GM19240 (cell line): ENCODE measurements around the gene NYAP1.
"Not testable (repeated sequence)": the region's sequence is repeated elsewhere in the genome, so short reads cannot be mapped to it uniquely, and the experiment has no call there.

Source experiments
- DNase-seq: peaks from one replicate; pipeline ENCODE4 v3.0.0; 2011; ENCODE audit warnings: low spot score; ENCODE audit not compliant: insufficient read length

The NYAP1 gene

GRCh38 chr7:100510437-100511239 is 26.9 kb downstream of the NYAP1 start:
- DNase-seq, result no peak

GRCh38 chr7:100513212-100513810 is 29.6 kb downstream of the NYAP1 start:
- no peak for DNase-seq

DNA sequence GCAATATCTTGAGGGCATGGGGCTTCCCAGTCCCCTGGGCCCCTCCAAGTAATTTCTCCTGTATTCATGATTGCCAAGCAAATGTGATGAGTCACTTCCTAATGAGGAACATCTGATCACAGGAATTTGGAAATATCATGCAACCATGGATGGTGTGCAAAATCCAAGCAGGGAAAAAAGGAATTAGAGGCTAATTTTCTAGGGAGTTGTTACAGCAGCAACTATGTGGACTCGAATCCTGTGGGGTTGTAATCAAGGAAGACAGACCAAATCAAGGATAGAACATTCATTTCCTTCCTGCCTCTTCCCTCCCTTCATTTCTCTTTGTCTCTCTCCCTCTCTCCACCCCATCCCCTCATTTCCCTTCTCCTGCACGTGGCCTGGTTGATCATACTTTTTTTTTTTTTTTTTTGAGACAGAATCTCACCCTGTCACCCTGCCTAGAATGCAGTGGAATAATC is 31.4 kb downstream of the NYAP1 start:
- DNase-seq, result no peak

GRCh38 chr7:100516135-100516812 is 32.5 kb downstream of the NYAP1 start:
- DNase-seq, result peak; percentile 42

DNA sequence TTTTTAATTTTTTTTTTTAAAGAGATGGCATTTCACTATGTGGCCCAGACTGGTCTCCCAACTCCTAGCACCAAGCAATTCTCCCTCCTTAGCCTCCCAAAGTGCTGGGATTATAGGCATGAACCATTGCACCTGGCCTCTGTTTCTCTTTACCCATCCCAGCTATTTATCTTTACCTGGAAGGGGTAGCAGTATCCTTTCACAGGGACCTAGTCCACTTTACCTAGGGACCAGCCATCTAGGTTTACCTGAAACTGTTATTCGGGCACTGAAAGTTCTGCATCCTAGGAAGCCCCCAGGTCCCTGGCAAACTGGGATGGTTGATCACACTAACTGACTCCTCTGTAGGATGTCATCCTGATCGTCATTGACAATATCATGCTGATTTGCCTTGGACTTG is 33.6 kb downstream of the NYAP1 start:
- DNase-seq, result no peak

GRCh38 chr7:100519580-100519979 is 35.9 kb downstream of the NYAP1 start:
- DNase-seq, result no peak

DNA sequence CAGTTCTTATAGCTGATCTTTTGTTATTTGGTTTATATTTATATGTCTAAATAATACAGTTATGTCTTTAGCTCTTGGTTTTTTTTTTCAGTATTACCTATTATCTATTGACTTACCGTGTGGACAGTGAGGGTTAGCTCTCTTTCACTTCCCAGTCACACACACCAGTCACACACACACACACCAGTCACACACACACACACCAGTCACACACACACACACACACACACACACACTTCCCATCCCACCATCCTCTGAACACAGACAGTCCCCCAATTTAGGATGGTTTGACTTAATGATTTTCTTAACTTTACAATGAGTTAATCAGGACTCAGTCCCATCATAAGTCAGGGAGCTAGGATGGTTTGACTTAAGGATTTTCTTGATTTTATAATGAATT is 36.4 kb downstream of the NYAP1 start:
- no peak for DNase-seq

- no peak for DNase-seq
Observed at GRCh38 chr7:100521076-100521475, 37.3 kb downstream of the NYAP1 start.

DNA sequence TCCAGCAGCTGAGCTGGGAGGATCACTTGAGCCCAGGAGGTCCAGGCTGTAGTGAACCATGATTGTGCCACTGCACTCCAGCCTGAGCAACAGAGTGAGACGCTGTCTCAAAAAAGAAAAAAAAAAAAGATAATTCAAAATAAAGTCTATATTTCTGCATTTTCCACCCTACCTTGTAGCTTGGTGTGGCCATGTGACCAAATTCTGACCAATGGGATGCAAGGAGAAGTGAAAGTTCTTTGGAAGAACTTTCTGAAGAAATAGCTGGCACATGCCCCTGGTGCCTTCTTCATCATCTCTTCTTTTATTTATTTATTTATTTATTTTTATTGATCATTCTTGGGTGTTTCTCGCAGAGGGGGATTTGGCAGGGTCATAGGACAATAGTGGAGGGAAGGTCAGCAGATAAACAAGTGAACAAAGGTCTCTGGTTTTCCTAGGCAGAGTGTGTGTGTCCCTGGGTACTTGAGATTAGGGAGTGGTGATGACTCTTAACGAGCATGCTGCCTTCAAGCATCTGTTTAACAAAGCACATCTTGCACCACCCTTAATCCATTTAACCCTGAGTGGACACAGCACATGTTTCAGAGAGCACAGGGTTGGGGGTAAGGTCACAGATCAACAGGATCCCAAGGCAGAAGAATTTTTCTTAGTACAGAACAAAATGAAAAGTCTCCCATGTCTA is 38.3 kb downstream of the NYAP1 start:
- DNase-seq, result not testable (repeated sequence)

- DNase-seq, result not testable (repeated sequence)
Observed at GRCh38 chr7:100523192-100523591, 39.5 kb downstream of the NYAP1 start.

- not testable (repeated sequence) for DNase-seq
Observed at GRCh38 chr7:100528108-100528866, 44.6 kb downstream of the NYAP1 start.

- DNase-seq, result no peak
Observed at GRCh38 chr7:100532165-100533022, 48.7 kb downstream of the NYAP1 start.

DNA sequence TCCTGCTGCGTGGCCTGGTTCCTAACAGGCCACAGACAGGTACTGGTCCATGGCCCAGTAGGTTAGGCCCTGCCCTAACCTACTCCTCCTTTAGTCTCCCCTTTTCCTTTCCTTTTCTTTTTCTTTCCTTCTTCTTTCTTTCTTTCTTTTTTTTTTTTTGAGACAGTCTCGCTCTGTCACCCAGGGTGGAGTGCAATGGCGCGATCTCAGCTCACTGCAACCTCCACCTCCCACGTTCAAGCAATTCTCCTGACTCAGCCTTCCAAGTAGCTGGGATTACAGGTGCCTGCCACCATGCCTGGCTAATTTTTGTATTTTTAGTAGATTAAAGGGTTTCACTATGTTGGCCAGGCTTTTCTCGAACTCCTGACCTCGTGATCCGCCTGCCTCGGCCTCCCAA is 52.3 kb downstream of the NYAP1 start:
- DNase-seq, result not testable (repeated sequence)

DNA sequence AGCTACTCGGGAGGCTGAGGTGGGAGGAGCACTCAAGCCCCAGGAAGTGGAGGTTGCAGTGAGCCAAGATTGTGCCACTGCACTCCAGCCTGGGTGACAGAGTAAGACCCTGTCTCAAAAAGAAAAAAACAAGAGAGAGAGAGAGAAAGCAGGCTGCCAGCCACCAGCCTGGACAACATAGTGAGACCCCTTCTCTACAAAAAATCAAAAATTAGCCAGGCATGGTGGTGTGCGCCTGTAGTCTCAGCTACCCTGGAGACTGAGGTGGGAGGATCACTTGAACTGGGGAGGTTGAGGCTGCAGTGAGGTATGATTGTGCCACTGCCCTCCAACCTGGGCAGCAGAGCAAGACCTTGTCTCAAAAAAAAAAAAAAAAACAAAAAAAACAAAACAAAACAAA is 53.0 kb downstream of the NYAP1 start:
- not testable (repeated sequence) for DNase-seq

DNA sequence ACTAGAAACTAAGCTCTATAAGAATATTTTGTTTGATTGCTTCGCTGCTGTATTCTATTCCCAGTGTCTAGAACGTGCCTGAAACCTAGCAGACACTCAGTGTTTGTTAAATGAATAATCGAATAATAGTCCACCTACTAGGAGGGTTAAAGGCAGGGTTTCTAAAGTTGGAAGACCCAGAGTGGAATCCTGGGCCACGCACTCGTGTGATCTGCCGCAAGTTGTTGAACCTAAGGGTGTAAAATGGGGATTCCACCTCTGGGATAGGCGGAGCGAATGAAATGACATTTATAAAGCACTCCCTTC is 54.6 kb downstream of the NYAP1 start:
- no peak for DNase-seq

DNA sequence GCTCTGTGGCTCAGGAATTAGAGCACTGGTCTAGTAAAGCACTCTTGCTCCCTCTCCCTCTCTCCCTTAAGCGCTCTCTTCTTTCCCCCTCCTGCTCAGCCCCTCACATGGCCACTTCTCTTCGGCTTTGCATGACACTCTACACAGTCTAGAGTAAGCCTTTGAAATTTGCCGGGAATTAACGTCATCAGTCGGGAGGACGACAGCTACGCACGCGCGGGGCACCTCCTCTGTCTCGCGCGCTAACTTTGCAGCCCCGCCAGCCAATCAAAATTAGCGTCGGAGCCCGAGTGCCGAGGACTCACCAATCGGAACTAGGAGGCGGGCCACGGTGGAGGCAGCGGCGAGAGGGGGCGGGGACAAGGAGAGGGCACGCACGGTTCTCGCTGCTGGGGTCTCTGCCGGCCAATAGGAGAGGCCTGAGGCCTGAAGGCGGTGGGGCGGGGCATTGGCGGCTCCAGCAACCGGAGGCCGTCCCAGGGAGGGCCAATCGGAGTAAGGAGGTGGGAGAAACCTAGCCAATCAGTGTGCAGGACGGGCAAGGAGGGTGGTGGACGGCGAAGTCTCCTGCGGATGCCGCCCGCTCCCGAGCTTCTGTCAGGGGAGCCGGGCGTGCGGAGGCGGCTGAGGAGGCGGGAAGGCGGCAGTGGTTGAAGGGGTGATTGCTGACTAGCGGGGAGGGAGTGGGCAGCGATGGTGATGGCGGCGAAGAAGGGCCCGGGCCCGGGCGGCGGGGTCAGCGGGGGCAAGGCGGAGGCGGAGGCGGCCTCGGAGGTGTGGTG is 55.1 kb downstream of the NYAP1 start, which contains the start of gene AGFG2:
AGFG2 (plus strand) TSS at position 550 of the 782 bp plus-strand sequence; CDS start at position 694, 144 bp downstream.
- DNase-seq, result peak; percentile 93

DNA sequence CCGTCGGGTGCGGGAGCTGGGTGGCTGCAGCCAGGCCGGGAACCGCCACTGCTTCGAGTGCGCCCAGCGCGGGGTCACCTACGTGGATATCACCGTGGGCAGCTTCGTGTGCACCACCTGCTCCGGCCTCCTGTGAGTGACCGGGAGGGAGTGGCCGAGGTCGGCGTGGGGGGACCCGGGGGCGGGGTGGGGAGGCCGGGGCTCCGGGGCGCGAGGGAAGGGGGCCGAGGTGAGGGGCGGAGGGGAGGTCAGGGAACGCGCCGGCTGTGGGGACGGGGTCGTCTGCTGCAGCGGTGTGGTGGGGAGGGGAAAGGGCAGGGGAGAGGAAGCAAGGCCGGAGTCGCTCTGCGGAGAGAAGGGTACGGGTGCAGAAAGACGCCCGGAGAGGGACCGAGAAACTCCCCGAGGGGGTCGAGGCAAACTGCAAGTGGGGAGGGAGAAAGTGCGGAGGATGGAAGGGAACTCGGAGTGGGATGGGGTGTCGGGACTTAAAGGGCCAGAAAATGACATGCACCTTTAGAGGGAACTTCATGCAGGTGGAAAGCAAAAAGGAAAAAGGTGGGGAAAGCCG is 55.8 kb downstream of the NYAP1 start:
- DNase-seq, result no peak

GRCh38 chr7:100540073-100540723 is 56.5 kb downstream of the NYAP1 start:
- DNase-seq, result no peak
